Glutamatergic neuron (in vitro differentiated cells): ENCODE data around the gene SUGCT. TPM values are rescaled to one million over a fixed set of nuclear protein-coding genes. Genes with fewer than 3 reads are reported as not detected.

Experiments used
- DNase-seq: peaks from one replicate; pipeline ENCODE4 v3.0.0; 2022
- H3K27ac Mint-ChIP-seq: one replicate; pipeline ENCODE4 v1.8.0; 2020; ENCODE audit warnings: mild to moderate bottlenecking, mixed read lengths, inconsistent platforms; ENCODE audit not compliant: unreplicated experiment
- H3K27me3 Mint-ChIP-seq: one replicate; pipeline ENCODE4 v1.8.0; 2020; ENCODE audit warnings: mild to moderate bottlenecking, moderate library complexity, mixed read lengths, inconsistent platforms; ENCODE audit not compliant: unreplicated experiment
- H3K36me3 Mint-ChIP-seq: one replicate; pipeline ENCODE4 v1.8.0; 2020; ENCODE audit warnings: mild to moderate bottlenecking, mixed read lengths, inconsistent platforms; ENCODE audit not compliant: unreplicated experiment
- H3K4me1 Mint-ChIP-seq: one replicate; pipeline ENCODE4 v1.8.0; 2020; ENCODE audit warnings: mild to moderate bottlenecking, low read depth, mixed read lengths, inconsistent platforms; ENCODE audit not compliant: unreplicated experiment
- H3K4me3 Mint-ChIP-seq: one replicate; pipeline ENCODE4 v1.8.0; 2020; ENCODE audit warnings: mild to moderate bottlenecking, mixed read lengths, inconsistent platforms; ENCODE audit not compliant: unreplicated experiment
- H3K9me3 Mint-ChIP-seq: one replicate; pipeline ENCODE4 v1.8.0; 2020; ENCODE audit warnings: mild to moderate bottlenecking, moderate library complexity, mixed read lengths, inconsistent platforms; ENCODE audit not compliant: unreplicated experiment
- total RNA-seq: library from RNA; stranded (reverse); fragmentation: NEBNext Ultra II Directional; extraction: Animal tissue kit (Norgen Biotek cat#: 25700); gene quantifications from one replicate; pipeline ENCODE4 v1.2.1, GENCODE V29; 2021; ENCODE audit not compliant: unreplicated experiment
- TF ChIP-seq, protein P1 (sequence below): fragments of 200-600 bp; sonication (generic); IDR thresholded peaks from one replicate; pipeline ENCODE4 v1.5.0; 2021; ENCODE audit not compliant: partially characterized antibody, unreplicated experiment

SUGCT gene
- total RNA-seq, 1 donor from 2014 or later: 1.2 TPM

GRCh38 chr7:40680657-40681056 is 545.9 kb downstream of the SUGCT start:
- Mint-ChIP-seq H3K27me3 (no peaks in the 10 kb centered on the region), H3K9me3 (no peaks in the 10 kb centered on the region), H3K36me3 (no peaks in the 10 kb centered on the region), H3K4me3 (no peak overlapping the region), H3K27ac (no peak overlapping the region), H3K4me1 (no peaks in the 10 kb centered on the region)
- TF ChIP-seq, protein P1, sequence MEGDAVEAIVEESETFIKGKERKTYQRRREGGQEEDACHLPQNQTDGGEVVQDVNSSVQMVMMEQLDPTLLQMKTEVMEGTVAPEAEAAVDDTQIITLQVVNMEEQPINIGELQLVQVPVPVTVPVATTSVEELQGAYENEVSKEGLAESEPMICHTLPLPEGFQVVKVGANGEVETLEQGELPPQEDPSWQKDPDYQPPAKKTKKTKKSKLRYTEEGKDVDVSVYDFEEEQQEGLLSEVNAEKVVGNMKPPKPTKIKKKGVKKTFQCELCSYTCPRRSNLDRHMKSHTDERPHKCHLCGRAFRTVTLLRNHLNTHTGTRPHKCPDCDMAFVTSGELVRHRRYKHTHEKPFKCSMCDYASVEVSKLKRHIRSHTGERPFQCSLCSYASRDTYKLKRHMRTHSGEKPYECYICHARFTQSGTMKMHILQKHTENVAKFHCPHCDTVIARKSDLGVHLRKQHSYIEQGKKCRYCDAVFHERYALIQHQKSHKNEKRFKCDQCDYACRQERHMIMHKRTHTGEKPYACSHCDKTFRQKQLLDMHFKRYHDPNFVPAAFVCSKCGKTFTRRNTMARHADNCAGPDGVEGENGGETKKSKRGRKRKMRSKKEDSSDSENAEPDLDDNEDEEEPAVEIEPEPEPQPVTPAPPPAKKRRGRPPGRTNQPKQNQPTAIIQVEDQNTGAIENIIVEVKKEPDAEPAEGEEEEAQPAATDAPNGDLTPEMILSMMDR: peak; percentile 55
- no peak for DNase-seq

DNA sequence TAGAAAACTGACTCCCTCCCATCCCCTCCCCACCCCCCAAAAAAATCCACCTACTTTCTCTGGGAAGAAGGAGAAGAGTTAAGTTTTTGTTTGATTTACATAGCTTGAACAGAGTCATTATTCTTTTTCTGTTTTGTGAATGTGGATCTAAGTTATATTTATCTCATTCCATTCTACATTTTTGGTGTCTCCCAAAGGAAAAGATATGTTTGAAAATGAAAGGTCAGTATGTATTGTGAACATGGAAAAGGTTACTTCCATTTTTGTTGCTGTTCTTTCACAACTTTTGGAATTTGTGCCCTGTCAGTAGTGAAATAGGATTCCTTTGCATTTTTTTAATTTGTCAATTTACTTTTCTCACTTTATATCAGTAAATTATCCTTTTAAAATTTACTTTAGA is 547.9 kb downstream of the SUGCT start:
- Mint-ChIP-seq H3K27ac (no peak overlapping the region), H3K9me3 (no peaks in the 10 kb centered on the region), H3K4me1 (no peaks in the 10 kb centered on the region)

DNA sequence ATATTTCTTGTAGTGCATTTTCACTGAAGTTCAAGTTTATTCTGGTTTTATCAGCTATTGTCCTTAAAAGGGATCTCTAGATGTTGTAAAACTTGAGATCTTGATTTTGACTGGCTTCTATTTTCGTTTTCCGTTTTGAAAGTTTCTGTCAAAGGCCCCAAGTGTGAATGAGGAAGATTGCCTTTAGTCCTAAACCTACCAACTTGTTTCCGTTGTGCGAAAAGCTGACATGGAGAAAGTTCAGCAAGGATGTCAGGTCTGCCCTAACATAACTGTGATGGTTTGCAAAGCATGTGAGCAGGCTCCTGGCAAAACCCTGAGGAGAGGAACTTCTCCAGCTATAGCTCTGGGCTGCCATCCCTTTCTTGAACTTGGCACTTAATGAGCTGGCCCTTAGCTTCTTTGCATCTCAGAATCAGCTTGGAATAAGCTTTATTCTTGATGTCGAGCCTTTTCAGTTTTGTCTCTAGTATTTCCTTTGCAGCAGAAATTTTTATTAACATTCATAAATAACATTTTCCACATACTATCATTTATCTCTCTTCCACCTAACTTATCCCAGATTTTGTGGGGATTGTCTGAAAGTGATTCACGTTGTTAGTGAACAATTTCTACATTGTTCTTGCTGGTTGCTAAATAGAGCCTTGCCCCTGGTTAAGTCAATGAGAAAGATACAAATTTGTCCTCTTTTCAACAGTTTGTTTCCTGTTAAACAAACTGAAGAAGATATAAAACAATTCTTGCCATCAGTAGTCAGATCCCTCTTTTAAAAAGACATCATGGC is 559.4 kb downstream of the SUGCT start:
- H3K4me3 Mint-ChIP-seq: no peak overlapping the region
- TF ChIP-seq, protein P1: no peak
- H3K27me3 Mint-ChIP-seq: no peaks in the 10 kb centered on the region
- H3K9me3 Mint-ChIP-seq: no peaks in the 10 kb centered on the region
- no peaks in the 10 kb centered on the region for H3K36me3 Mint-ChIP-seq
- H3K4me1 Mint-ChIP-seq: no peaks in the 10 kb centered on the region
- DNase-seq: no peak
- no peak overlapping the region for H3K27ac Mint-ChIP-seq

More for the DNA sequence above, 547.9 kb downstream of the SUGCT start:
- H3K36me3 Mint-ChIP-seq: no peaks in the 10 kb centered on the region
- TF ChIP-seq, protein P1: no peak
- DNase-seq: no peak
- H3K4me3 Mint-ChIP-seq: no peak overlapping the region
- no peaks in the 10 kb centered on the region for H3K27me3 Mint-ChIP-seq

GRCh38 chr7:40694991-40695390 is 560.2 kb downstream of the SUGCT start:
- H3K27ac Mint-ChIP-seq: no peak overlapping the region
- no peak overlapping the region for H3K4me3 Mint-ChIP-seq
- H3K9me3 Mint-ChIP-seq: no peaks in the 10 kb centered on the region
- H3K4me1 Mint-ChIP-seq: no peaks in the 10 kb centered on the region
- H3K27me3 Mint-ChIP-seq: no peaks in the 10 kb centered on the region
- DNase-seq: no peak
- TF ChIP-seq, protein P1: no peak
- H3K36me3 Mint-ChIP-seq: no peaks in the 10 kb centered on the region

DNA sequence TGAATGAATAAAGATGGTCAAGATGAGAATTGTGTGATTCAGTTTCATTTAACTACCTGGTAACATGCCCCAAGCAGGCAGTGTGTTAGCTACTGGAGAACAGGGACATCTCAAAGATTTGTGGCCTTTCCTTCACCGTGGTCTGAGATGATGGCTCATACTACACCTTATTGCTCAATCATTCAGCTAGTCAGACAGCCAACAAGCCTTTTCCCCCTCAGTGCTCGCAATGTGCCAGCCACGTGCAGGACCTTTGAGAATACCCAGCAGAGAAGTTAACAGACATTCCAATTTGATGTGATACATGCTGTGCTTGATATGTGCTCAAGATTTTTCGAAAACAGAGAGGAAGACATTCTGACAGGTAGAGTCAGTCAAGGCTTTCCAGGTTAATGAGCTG is 562.8 kb downstream of the SUGCT start:
- DNase-seq: no peak
- H3K9me3 Mint-ChIP-seq: no peaks in the 10 kb centered on the region
- no peak overlapping the region for H3K4me3 Mint-ChIP-seq
- peaks cover 5% of the 10 kb centered on the region for H3K4me1 Mint-ChIP-seq
- no peaks in the 10 kb centered on the region for H3K27me3 Mint-ChIP-seq
- TF ChIP-seq, protein P1: no peak
- no peak overlapping the region for H3K27ac Mint-ChIP-seq
- H3K36me3 Mint-ChIP-seq: no peaks in the 10 kb centered on the region
